CD1c-positive myeloid dendritic cell (primary cell): ENCODE results near the gene BPIFB2.
"Not testable (repeated sequence)": the region's sequence is repeated elsewhere in the genome, so short reads cannot be mapped to it uniquely, and the experiment has no call there.

Experiments
- DNase-seq: peaks from one replicate; pipeline ENCODE4 v3.0.0-alpha.2; 2016; ENCODE audit errors: extremely low spot score

The BPIFB2 gene

GRCh38 chr20:33042983-33043730 lies 35.7 kb downstream of the BPIFB2 start:
- DNase-seq, result no peak

DNA sequence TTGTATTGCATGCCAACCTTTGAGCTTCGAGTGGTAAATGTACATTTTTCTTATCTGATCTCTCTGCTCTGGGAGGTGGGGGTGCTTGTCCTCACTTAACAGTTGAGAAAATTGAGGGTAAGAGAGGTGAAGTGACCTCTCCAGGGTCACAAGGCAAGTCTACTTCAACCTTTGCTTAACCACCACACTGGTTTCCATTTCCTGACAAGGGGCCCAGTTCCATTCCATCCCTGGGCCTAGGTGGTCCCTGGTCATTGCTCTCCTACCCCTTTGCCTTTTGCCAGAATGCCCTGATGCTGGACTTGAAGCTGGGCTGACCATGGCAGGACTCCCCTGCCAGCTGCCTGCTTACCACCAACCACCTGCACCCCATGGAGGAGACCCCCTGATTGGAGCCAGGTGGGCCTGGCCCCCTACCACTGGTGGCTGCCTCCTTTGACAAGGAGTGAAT lies 36.3 kb downstream of the BPIFB2 start:
- no peak for DNase-seq

DNA sequence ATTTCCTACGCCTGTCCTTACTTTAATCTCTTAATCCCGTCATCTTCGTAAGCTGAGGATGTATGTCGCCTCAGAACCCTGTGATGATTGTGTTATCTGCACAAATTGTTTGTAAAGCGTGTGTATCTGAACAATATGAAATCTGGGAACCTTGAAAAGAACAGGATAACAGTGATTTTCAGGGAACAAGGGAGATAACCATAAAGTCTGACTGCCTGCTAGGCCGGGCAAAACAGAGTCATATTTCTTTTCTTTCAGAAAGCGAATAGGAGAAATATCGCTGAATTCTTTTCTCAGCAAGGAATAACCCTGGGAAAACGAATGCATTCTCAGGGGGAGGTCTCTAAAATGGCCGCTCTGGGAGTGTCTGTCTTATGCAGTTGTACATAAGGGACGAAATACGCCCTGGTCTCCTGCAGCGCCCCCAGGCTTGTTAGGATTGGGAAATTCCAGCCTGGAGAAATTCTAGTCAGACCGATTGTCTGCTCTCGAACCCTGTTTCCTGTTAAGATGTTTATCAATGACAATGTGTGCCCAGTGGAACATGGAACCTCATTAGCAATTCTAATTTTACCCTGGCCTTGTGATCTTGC lies 37.7 kb downstream of the BPIFB2 start:
- not testable (repeated sequence) for DNase-seq

- DNase-seq, result no peak
These were observed 38.9 kb downstream of the BPIFB2 start for GRCh38 chr20:33046412-33046811.

DNA sequence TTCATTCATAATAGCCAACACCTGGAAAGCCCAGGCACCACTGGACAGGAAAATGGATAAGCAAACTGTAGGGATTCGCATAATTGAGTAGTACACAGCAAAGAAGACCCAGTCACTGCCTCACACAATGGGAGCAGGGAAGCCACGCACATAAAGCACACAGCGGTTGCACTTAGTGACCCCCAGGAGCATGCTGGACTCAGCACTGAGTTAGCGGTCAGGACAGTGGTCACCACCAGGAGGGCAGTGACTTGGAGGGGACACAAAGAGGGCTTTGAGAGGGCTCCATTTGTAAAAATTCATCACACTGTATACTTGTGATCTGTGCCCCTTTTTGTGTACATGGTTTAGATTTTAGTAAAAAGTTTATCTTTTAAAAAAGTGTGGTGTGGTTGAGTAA lies 43.8 kb downstream of the BPIFB2 start:
- no peak for DNase-seq

- DNase-seq, result no peak
These were observed 46.0 kb downstream of the BPIFB2 start, which contains the start of gene BPIFB3 for GRCh38 chr20:33053291-33054106. BPIFB3 (plus strand) TSS chr20:33053903; CDS start chr20:33055436, 1,533 bp downstream.

DNA sequence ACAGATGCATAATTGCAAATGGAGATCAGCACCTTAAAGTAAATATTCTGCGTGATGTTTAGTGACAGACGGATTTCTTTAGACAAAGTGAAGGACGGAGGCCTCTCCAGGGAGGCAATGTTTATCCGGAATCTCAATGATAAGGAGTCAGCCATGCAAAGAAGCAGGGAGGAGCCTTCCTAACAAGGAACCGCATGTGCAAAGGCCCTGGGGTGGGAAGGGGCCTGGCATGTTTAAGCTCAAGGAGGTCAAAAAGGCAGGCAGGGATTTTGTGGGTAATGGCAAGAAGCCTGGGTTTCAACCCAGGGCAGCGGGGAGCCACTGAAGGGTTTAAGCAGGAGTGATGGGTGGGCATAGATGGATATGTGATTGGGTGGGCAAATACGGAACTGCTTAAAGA lies 46.9 kb downstream of the BPIFB2 start:
- DNase-seq, result no peak

DNA sequence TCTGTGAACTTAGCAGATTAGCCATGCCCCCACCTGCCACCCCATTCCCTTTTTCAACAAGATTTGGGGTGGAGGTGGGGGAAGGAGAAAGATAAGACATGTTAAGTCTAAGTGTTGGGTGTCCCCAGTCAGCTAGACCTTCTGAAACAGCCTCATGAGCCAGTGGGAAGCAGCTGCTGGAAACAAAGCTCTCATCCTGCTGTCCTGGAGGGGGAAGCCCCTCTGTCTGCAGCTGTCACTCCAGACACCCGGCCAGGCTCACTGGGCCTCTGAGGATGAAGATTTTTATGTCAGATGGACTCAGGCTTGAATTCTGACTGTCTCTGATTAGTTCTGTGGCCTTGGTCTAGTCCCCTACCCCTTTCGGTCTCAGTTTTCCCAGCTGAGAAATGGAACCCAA lies 47.3 kb downstream of the BPIFB2 start:
- DNase-seq, result no peak

DNA sequence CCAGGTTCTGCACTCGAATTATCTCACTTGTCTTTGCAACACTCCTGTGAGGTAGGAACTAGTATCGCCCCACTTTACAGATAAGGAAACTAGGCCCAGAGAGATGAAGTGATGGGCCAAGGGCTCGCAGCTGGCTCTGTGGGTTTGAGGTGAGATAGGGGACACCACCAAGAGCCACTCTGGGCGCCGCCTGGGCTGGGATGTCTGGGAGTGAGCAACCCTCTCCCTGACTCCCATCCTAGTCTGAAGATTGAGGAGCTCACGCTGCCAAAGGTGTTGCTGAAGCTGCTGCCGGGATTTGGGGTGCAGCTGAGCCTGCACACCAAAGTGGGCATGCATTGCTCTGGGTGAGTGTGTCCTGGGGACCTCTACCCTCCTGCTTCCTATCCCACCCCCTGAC lies 51.6 kb downstream of the BPIFB2 start:
- no peak for DNase-seq

DNA sequence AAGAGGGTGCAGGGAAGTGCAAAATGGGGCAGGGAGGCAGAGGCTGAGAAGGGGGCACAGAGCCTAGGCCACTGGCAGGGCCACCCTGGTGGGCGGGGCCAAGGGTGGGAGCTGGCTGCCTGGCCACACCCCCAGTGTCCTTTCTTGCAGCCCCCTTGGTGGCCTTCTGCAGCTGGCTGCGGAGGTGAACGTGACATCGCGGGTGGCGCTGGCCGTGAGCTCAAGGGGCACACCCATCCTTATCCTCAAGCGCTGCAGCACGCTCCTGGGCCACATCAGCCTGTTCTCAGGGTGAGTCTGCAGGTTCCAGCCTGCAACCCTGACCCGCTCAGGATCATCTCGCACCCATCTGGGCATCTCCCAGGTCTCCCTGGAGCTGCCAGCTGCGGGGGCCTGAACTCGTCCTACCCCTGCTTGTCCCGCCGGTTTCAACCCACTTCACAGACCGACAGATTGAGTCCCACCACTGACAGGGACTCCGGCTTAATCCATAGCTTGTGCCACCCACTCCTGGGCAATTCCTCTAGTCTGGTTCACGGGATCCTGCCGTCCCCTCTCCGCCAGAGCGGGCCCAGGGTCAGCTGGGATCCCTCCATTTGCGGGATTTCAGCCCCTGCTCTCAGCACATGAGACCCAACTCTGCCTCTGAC lies 52.4 kb downstream of the BPIFB2 start:
- no peak for DNase-seq

- DNase-seq, result no peak
These were observed 54.1 kb downstream of the BPIFB2 start for GRCh38 chr20:33061658-33062028.

DNA sequence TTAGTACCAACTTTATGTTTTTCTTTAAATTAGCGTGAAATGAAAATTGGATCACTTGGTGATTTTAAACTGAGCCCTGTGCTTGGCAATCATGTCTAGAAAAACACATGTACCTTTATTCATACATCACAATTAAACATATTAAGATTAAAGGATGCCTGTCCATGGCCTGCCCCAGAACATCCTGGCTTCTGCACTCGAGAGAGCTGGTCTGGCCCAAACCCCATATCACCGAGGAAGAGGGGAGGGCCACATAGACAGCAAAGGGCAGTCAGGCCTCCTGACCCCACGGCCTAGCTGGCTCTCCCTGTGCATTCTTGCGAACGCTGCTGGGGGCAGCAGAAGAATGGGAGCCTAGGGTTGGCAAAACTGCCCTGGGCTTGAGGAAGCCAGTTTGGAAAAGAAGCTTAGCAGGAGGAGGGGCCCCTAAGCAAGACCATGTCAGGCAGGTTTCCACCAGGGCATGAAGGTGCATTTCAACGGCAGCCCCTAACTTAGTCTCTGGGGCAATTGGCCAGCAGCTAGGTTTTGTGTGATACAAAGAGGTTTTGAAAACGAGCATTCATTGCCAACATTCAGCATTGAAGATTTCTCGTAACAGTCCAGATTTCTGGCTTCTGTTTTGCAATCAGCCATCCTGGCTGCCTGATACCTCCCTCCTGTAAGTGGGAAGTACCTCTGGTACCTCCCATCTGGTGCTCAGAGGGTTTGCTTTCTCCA lies 54.8 kb downstream of the BPIFB2 start:
- DNase-seq, result no peak

- no peak for DNase-seq
These were observed 55.3 kb downstream of the BPIFB2 start for GRCh38 chr20:33062825-33063149.

DNA sequence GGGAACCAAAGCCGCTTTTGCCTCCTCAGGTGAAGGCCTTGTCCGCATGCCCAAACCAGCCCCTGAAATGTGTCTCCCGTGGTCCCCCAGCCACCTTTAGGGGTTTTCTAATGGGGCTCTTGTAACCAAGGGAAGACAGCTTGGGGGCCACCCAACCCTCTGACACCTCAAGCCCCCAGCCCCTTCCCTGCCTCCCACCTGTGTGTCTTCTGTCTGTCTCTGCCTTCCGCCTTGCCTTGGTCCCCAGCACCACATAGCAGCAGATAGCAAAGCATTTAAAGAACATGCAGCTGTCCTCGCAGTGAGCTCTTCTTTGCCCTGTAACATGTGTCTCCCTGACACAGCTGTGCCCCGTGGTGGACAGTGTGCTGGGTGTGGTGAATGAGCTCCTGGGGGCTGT lies 55.8 kb downstream of the BPIFB2 start:
- no peak for DNase-seq

DNA sequence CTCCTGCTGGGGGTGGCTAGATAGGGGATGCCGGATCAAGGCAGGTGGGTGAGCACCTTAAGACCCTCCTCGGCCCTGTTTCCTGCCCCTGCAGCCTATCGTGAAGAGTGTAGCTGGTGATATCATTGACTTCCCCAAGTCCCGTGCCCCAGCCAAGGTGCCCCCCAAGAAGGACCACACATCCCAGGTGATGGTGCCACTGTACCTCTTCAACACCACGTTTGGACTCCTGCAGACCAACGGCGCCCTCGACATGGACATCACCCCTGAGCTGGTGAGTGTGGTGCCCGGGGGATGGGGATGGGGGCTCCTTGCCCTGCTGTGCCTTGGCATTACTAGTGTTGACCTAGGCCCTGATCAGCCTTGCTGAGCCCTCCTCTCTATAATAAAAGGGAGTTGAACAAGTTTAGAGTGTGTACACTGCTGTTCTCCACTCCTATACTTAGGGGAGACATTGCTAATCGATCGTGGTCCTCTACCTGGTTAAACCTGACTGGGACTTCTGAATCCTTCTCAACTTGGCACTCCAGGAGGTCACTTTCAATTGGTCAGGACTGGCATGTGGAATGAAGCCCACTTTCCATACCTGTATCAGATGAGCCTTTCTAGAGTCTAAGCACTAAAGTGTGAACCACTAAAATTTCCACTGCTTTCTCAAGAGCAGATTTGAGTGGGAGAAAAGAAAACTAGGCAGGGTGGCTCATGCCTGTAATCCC lies 57.2 kb downstream of the BPIFB2 start:
- no peak for DNase-seq

- DNase-seq, result no peak
These were observed 58.3 kb downstream of the BPIFB2 start for GRCh38 chr20:33065785-33066184.

- no peak for DNase-seq
These were observed 60.3 kb downstream of the BPIFB2 start for GRCh38 chr20:33067806-33068205.

DNA sequence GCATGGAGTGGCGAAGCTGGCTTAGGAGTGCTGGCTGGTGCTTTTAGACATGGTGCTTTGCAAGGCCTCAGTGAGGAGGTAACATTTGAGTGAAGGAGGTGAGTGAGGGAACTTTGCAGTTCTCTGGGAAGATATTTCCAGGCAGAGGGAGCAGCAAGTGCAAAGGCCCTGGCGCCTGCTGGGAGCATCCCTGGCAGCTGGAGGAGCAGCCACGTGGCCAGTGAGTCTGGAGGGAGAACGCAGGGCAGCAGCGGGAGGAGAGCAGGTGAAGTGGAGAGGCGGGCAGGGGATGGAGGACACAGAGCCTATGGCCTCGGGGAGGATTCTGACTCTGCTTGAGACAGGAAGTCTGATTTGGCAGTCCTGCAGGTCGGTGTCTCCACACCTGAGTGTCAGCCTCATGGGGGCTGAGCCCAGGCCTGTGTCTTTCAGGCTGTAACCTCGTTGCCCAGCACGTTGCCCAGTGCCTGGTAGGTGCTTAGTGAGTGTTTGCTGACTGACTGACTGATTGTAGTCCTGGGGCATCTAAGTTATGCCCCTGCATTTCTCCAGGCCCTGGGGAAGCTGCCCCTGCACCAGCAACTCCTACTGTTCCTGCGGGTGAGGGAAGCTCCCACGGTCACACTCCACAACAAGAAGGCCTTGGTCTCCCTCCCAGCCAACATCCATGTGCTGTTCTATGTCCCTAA lies 60.9 kb downstream of the BPIFB2 start:
- DNase-seq, result no peak

DNA sequence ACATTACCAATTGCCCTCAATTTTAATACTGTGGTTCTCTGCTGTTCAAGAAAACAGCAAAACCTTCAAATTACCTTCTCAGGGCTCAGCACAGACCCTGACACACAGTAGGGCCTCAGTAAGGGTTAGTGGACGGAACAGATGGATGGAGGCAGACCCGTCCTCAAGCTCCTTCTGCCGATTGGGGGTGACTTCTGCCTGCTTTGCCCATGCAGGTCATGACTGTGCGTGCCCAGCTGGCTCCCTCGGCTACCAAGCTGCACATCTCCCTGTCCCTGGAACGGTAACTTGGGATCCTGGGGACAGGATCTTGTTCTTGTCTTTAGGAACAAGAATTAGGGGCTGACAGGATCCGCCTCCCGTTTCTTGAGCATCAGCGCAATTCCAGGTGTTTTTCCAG lies 62.2 kb downstream of the BPIFB2 start:
- no peak for DNase-seq
